Mucosa of stomach (tissue), 1 donor: ENCODE results near the gene TSKU.

Source experiments
- H3K27me3 ChIP-seq: one replicate; pipeline ENCODE4 v1.7.0; 2013; ENCODE audit warnings: mild to moderate bottlenecking, low read length; ENCODE audit not compliant: control insufficient read depth, insufficient read depth
- H3K36me3 ChIP-seq: one replicate; pipeline ENCODE4 v1.7.0; 2013; ENCODE audit warnings: low read length; ENCODE audit not compliant: control insufficient read depth, insufficient read depth
- H3K4me1 ChIP-seq: one replicate; pipeline ENCODE4 v1.7.0; 2013; ENCODE audit warnings: mild to moderate bottlenecking, low read length; ENCODE audit not compliant: control insufficient read depth, insufficient read depth
- H3K4me3 ChIP-seq: one replicate; pipeline ENCODE4 v1.7.0; 2013; ENCODE audit warnings: low read length
- H3K9ac ChIP-seq: one replicate; pipeline ENCODE4 v1.7.0; 2013; ENCODE audit warnings: mild to moderate bottlenecking, low read length, moderate library complexity
- H3K9me3 ChIP-seq: one replicate; pipeline ENCODE4 v1.7.0; 2013; ENCODE audit warnings: mild to moderate bottlenecking, low read length, moderate library complexity; ENCODE audit not compliant: control insufficient read depth
- donor health status: Pancreatic carcinoma.

Gene TSKU

DNA sequence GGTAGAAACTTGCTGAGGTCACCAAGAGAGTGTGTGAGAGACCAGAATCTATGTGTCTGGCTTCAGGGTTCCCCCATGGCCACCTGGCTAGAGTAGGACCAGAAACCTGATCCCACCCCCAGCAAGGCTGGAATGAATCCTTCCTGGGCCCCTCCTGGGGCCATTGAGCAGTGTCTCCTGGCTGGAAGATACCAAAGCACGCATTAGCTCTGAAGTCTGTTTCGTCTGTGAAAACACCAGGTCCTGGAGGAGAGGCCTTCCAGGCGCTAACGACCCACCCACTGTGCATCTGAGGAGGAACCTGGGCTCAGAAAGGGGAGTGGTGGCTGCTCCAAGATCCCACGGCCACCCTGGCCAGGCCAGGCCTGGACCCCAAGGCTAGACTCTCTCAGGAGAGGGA, 15.5 kb upstream of the TSKU start:
- Histone ChIP-seq H3K9ac (peak overlapping the region; percentile 22), H3K4me1 (peaks cover 76% of the 10 kb centered on the region), H3K4me3 (no peak overlapping the region)

DNA sequence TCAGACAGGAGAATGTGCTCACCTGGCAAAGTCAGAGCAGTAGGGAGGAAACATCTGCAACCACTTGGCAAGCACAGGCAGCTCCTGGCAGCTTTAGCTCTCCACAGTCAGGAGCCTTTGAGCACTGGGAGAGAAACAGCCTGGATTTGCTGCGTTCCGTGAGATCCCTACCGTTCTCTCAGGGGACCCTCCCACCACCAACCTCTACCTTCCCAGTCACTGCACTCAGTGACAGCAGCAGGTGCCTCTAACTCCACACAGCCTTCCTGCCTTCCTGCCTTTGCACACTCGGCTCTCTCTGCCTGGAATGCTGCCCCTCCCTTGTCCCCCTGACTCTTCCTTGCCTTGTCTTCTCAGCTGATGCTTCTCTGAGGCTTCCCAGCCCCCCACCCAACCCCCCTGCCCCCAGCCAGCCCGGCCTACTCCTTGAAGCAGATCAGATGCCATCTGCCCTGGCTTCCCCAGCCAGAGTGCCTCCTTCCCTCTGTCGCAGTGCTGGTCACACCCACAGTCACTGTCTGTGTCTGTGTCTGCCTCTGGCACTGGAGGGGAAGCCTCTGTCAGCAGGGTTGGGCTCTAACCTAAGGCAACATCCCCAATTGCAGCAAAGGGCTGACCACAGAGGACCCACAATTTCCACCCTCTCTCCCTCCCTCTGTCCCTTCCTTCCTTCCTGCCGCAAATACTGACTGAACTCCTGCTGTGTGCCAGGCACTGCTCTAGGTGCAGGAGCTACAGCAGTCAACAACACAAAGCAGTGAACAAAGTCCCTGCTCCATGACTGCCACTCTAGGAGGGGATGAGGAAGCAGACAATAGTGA, 14.9 kb upstream of the TSKU start:
- no peak overlapping the region for H3K4me3 ChIP-seq
- H3K4me1 ChIP-seq, result peaks cover 78% of the 10 kb centered on the region
- H3K36me3 ChIP-seq, result no peaks in the 10 kb centered on the region
- H3K9ac ChIP-seq, result peak overlapping the region; percentile 45
- no peaks in the 10 kb centered on the region for H3K27me3 ChIP-seq
- no peaks in the 10 kb centered on the region for H3K9me3 ChIP-seq

More for the DNA sequence above, 15.5 kb upstream of the TSKU start:
- Histone ChIP-seq H3K27me3 (no peaks in the 10 kb centered on the region), H3K9me3 (no peaks in the 10 kb centered on the region), H3K36me3 (no peaks in the 10 kb centered on the region)

DNA sequence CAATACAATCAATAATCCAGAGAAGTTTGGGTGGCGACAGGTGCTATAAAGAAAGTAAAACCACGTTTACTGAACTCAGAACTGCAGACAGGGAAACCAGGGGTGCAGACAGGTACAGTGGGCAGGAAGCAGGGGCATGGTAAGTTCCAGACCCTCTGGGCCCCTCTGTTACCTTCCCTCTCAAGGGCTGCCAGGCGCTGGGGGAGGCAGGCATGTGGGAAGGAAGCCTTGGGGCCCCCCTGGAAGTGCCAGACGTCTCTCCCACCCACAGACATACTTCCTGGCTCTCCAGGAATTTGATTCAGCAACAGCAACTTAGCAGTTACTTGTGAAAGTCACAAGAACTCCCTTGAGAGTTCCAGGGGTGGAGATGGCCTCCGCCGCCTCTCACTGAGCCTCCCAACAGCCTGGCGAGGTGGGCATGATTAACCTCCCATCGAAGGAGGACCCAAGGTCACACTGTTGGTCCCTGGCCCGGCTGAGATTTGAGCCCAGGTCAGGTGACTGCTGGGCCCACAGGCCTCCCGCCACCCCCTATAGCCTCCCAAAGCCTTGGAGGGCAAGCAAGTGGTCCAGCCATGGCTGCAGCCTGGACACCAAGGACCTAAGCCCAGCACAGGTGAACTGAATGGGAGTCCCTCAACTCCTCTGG, 14.1 kb upstream of the TSKU start:
- Histone ChIP-seq H3K27me3 (no peaks in the 10 kb centered on the region), H3K9me3 (no peaks in the 10 kb centered on the region), H3K9ac (peak overlapping the region; percentile 45), H3K4me3 (peak overlapping the region; percentile 21), H3K36me3 (no peaks in the 10 kb centered on the region), H3K4me1 (peaks cover 76% of the 10 kb centered on the region)

DNA sequence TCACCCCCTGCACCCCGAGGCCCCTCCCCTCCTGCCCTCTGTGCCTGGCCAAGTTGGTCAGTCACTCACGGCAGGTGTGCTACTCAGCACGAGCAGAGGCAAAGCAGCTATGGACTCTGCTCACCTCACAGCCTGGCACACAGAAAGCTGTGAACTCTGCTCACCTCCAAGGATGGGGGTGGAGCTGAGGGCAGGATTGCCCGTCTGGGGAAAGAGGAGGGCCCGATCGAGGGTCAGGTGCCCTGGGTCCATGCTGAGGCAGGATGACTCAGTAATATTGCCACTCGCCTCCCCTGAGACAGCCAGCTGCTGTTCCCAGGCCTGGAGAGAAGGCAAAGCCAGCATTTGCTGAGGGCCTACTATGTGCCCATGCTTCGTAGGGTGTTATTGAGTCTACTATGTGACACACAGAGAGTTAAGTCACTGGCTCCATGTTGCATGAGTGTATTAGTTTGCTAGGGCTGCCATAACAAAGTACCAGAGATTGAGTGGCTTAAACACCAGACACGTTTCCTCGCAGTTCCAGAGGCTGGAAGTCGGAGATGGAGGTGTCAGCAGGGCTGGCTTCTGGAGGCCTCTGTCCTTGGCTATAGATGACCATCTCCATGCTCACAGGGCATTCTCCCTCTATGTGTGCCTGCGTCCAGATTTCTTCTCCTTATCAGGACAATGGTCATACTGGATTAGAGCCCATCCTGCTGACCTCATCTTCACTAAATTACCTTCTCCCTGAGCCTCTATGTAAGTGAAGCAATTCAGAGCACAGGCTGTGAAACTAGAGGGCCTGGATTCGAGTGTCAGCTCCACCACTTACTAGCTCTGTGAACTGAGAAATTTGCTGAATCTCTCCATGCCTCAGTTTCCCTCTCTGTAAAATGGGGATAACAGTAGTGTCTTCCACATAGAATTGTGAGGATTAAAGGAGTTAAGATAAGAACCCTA, 13.2 kb upstream of the TSKU start:
- H3K9me3 ChIP-seq, result no peaks in the 10 kb centered on the region
- no peak overlapping the region for H3K4me3 ChIP-seq
- no peaks in the 10 kb centered on the region for H3K36me3 ChIP-seq
- peaks cover 73% of the 10 kb centered on the region for H3K4me1 ChIP-seq
- H3K9ac ChIP-seq, result peak overlapping the region; percentile 45
- H3K27me3 ChIP-seq, result no peaks in the 10 kb centered on the region

DNA sequence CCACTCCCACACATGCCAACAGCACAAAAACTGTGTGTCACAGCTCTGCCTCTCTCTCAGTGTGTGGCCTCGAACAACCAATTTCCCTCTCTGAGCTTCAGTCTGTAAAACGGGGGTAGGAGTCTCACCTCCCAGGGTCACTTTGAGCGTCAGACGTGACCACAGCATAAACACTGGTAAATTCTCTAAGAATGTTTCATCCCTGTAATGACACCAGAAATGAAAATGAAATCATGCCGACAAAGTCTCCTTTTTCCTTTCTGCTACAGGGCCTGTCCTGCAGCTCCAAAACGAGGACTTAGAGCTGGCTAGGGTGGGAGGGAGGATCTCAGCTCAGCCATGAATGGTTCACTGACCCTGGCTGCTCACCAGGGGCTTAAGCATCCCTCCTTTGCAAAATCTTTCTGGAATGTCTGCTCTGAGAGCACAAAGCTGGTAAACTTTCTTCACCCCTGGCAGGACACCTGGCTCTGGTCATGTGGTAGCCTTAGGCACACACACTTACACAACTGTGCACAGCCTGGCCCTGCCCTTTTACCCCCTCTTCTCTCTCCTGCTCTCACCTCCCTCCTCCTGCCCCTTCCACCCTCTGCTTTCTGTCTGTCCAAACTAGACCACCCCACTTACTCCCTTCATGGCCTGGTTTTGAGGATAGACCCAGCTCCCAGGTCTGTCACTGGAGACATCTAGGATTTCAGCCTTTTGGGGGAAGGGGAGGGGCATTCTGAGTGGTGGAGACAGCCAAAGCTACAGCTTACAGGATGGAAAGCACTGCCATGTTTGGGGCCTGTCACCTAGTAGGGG, 12.3 kb upstream of the TSKU start:
- no peaks in the 10 kb centered on the region for H3K36me3 ChIP-seq
- no peak overlapping the region for H3K4me3 ChIP-seq
- no peak overlapping the region for H3K9ac ChIP-seq
- peaks cover 73% of the 10 kb centered on the region for H3K4me1 ChIP-seq
- H3K27me3 ChIP-seq, result no peaks in the 10 kb centered on the region
- no peaks in the 10 kb centered on the region for H3K9me3 ChIP-seq

DNA sequence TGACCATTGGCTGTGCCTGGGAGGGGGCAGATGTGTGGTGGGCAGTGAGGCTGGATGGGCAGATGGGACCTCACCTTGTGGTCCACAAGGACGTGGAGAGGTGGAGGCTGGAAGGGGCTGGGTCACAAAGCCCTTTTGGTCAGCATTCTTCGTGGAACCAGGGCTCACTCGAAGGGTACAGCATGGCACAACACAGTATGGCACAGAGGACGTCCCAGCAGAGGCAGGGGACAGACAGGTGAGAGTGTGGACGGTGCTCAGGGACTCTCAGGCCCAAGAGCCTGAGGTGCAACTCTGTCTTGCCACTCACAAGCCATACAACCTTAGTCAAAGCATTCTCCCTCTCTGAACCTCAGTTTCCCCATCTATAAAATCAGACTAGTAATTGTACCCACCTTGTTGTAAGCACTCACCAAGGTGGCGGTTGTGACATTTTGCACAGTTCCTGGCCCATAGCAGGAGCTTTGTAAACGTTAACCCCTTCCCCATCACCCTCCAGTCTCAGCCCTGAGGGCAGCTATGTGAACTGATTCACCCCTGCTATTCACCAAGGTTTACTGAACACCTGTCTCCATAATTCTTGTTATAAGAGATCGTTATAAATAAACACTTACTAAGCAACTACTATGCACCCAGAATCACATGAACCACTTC, 11.6 kb upstream of the TSKU start:
- Histone ChIP-seq H3K36me3 (no peaks in the 10 kb centered on the region), H3K27me3 (no peaks in the 10 kb centered on the region), H3K9ac (no peak overlapping the region), H3K4me3 (no peak overlapping the region), H3K4me1 (peaks cover 67% of the 10 kb centered on the region), H3K9me3 (no peaks in the 10 kb centered on the region)

DNA sequence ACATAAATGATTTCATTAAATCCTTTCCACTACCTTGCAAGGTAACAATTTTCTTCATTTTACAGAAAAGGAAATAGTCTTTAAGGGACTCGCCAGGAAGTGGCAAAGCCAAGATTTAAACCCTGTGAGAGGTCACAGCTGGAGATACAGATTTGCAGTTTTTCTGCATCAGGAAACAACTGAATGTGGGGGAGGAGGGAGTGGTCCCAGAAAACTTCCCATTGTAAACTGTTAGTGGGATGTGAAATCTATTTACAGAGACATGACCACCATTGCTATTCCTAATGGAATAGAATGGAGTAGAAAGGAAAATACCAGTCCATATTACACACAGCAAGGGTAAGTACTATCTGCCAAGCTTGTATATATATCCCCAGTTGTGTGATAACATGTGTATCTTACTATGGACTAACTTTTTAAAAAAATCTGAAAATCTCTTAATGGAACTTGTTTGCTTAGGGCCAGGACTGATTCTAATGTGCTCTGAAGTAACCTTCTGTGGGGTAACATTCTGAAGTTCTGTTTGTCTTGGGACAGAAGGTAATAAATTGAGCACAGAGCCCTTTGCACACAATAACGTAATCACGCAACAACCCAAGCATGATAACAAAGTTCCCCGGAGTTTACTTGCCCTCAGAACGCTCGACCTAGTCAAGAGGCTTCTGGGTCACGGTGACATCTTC, 10.9 kb upstream of the TSKU start:
- Histone ChIP-seq H3K4me3 (no peak overlapping the region), H3K9ac (no peak overlapping the region), H3K27me3 (no peaks in the 10 kb centered on the region), H3K9me3 (no peaks in the 10 kb centered on the region), H3K36me3 (no peaks in the 10 kb centered on the region), H3K4me1 (peaks cover 65% of the 10 kb centered on the region)

DNA sequence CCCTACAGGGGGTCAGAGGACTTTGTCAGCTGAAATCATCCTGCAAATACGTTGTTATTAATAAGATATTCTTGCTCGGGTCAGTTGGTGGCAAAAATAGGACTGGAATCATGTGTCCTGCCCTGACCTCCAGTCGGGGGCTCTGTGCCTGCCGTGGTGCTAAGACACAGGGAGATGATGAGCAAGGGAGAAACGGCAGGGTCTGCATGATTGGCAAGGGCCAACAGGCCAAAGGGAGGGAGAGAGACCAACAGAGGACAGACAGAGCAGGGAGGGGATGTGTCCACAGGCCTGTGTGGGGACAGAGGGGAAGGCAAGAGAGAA, 10.4 kb upstream of the TSKU start:
- Histone ChIP-seq H3K36me3 (no peaks in the 10 kb centered on the region), H3K9me3 (no peaks in the 10 kb centered on the region), H3K4me1 (peaks cover 61% of the 10 kb centered on the region), H3K27me3 (no peaks in the 10 kb centered on the region), H3K9ac (no peak overlapping the region), H3K4me3 (no peak overlapping the region)

DNA sequence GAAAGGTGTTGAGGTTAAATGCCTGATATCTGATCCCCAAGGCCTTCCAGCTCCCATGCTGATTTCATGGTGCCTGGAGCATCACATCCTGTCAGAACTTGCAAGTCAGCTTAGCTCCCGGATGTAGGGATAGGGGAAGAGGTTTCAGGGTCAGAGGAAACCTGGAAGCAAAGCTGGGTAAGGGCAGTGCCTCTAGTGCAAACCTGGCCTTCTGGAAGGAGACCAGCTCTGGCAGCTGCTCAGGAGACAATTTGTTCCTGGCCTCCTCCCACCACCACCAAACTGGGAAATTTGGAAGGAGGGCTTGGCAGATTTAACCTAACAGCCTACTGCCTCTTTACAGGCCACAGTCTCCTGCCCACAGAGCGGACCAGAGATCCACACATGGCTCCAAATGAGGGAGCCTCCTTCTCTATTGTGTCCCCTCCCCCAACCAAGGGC, 9.2 kb upstream of the TSKU start:
- no peak overlapping the region for H3K9ac ChIP-seq
- H3K4me3 ChIP-seq, result no peak overlapping the region
- H3K4me1 ChIP-seq, result peaks cover 49% of the 10 kb centered on the region
- H3K9me3 ChIP-seq, result no peaks in the 10 kb centered on the region
- H3K36me3 ChIP-seq, result no peaks in the 10 kb centered on the region
- no peaks in the 10 kb centered on the region for H3K27me3 ChIP-seq

DNA sequence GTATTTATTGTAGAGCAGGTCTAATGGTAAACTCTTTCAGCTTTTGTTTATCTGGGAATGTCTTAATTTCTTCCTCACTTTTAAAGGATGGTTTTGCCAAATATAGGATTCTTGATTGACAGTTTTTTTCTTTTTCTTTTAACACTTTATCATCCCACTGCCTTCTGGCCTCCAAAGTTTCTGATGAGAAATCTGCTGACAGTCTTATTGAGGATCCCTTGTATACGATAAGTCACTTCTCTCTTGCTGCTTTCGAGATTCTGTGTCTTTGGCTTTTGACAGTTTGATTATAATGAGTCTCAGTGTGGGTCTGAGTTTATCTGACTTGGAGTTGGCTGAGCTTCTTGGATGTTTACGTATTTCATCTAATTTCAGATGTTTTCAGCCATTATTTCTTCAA, 6.7 kb upstream of the TSKU start:
- Histone ChIP-seq H3K36me3 (no peaks in the 10 kb centered on the region), H3K9ac (no peak overlapping the region), H3K4me3 (no peak overlapping the region), H3K27me3 (no peaks in the 10 kb centered on the region), H3K9me3 (no peaks in the 10 kb centered on the region), H3K4me1 (peaks cover 29% of the 10 kb centered on the region)

DNA sequence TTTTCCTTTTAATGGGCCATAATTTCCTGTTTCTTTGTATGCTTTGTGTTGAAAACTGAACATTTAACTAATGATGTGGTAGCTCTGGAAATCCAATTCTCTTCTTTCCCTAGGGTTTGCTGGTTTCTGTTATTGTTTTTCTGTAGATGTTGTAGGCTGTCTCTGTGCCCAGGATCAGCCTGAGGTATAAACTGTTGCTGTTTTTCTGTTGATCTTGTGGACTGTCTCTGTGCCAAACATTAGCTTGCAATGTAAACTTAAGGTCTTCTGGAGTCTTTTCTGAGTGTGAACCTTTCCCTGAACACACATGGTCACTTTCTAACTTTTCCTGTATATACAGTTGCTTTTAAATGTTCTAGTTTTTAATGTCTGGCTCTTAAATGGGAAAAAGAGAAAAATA, 5.9 kb upstream of the TSKU start:
- H3K9ac ChIP-seq, result no peak overlapping the region
- H3K4me3 ChIP-seq, result no peak overlapping the region
- no peaks in the 10 kb centered on the region for H3K9me3 ChIP-seq
- no peaks in the 10 kb centered on the region for H3K27me3 ChIP-seq
- peaks cover 26% of the 10 kb centered on the region for H3K4me1 ChIP-seq
- no peaks in the 10 kb centered on the region for H3K36me3 ChIP-seq
